HT-29 (cell line): Measurements from ENCODE around the gene KLRG1. TPM values are rescaled to one million over a fixed set of nuclear protein-coding genes. Genes with fewer than 3 reads are reported as not detected.

Experiments
- DNase-seq: peaks from one replicate; pipeline ENCODE4 v3.0.0-alpha.2; 2015; ENCODE audit warnings: low spot score
- total RNA-seq: library from RNA; depleted of rRNA; stranded (reverse); fragments of >200 nt; shearing (Covaris generic); gene quantifications from 2 replicates; pipeline ENCODE4 v1.2.3, GENCODE V29; 2014; rRNA removed

Gene KLRG1
- not detected in 2 replicates for total RNA-seq

DNA sequence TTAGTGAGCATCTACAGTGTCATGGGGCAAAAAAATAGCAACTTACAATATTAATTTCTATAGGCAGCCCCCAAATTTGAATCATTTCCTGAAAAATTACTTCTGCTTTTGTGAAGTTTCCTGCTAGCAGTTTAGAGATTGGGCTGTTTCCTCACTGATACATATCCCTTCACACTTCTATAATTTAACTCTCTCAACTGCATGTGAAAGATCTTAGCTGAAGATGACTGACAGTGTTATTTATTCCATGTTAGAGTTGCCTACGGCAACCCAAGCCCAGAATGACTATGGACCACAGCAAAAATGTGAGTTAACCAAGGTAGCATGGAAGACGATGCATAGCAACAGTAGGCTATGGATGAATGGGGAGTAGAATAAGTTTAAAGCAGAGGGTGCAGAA, at the start of gene KLRG1:
Gene KLRG1 (plus strand): TSS at position 134 of the 400 bp plus-strand sequence. CDS start 90 bp downstream, at position 224.
- DNase-seq: no peak

DNA sequence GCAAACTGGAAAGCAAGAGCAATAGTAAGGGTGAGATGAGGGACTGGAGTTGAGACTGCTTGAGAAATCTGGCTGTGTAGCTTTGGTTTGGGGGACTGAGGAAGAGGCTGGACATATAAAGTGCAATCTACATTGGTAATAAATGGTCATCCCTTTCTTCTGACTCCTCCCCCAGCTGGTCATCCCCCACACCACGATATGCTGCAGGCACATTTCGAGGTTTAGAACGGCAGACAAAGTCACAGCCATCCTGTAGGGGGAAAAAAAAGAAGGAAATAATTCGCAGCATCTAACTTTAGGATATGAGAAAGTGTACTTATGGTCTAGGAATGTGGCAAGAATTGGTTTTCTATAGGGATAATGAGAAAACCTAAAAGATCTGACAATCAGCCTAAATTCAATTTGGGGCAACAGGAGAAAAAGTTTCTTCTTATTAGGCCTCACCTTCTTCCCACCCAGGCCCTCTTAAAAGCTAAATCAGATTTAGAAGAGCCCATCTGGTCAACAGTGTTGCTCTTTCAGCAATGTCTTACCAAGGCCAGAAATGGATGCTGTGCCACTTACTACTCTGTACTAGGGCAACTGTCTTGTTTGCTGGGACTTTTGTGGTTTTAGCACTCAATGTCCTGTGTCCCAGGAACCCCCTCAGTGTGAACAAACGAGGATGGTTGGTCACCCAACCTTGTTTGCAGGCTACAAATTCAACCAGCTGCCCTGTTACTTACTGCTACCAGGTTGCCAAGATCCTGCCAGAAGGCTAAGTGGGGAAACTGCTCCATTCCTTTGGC, 47.5 kb upstream of the KLRG1 start:
- no peak for DNase-seq

DNA sequence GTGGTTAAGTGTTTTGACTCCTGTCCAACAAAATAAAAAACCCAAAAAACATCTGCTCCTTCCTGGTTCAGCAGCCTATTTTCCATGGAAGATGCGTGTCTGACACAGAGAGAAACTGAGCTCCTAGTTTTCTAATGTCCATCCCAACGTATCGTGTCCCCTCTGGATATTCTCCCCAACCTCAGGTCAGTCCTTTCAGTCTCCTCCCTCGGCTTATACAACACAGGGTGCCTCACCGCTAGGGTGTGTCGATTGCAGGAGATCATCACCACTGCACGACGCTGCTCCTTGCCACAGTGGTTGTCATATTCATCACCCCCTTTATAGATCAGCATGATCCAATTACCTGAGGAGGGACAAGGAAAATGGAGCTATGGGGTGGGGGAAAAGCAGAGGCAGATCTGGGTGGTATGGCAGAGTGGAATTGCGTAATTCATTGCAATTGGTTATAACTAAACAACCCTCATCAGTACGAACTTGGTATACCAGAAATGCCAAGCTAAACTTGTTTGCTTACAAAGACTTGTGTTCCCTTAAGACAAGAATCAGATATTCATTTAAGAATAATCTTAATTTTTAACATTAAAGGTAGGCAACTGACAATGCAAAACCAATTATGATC, 45.7 kb upstream of the KLRG1 start:
- DNase-seq: no peak

DNA sequence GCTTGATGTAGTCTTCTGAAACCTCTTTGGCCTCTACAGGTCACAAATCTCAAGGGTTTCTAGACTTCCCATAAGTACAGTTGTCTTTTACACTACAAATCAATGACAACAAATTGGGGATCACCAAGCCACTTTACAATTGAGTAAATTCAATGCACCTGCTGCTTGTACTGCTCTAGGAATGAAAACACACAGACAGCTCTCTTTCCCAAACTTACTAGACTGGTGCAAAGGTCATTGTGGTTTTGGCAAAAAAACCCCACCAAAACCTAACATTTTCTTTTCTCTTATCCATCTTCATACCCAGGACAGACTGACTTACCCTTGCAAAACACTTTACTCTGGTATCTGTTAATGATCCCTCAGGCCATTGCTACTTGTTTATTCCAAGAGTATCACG, 42.6 kb upstream of the KLRG1 start:
- DNase-seq: no peak

DNA sequence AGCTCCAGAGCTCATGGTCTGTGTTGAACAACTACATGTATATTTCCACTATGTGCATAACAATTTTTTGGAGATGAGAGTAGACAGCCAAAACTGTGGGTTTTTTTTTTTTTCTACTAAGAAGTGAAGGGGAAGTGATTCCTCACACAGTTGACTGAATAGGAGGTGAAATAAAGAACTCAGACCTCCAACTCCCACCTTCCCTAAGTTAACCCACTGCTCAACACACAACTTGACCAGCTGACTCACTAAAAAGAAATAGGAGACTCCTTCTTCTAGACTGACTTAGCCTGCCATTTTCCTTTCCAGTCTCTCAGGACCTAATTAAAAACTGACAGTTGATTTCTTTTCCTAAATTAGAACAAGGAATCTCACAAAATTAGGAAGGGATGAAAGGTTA, 41.6 kb upstream of the KLRG1 start:
- no peak for DNase-seq

DNA sequence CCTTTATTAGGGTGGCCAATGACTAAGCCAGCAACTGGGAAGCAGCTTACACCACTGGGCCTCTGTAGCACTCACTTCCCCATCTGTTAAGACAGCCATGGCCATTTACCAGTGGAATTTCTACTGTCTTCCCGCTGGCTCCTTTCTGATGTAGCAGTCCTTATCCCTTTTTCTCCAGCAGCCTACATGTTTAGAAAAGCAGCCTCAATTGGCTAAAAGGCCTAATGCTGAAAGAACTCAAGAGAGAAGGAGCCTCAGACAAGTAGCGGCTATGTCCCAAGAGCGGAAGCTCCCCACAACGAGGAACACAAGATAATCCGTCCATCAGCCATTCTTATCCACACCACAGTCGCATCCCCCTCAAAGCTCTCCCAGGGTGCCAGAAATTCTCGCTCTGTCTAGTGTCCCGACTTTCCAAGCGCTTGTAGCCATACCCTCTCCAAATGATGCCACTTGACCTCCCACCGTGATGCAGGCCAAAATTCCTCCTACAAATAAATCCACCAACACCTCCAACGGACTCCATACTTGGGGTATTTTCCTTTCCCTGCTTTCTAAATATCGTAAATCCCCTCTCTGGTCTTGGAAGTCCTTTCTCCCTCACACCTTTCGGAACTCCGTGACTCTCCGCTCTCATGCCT, 40.5 kb upstream of the KLRG1 start:
- peak; percentile 44 for DNase-seq

DNA sequence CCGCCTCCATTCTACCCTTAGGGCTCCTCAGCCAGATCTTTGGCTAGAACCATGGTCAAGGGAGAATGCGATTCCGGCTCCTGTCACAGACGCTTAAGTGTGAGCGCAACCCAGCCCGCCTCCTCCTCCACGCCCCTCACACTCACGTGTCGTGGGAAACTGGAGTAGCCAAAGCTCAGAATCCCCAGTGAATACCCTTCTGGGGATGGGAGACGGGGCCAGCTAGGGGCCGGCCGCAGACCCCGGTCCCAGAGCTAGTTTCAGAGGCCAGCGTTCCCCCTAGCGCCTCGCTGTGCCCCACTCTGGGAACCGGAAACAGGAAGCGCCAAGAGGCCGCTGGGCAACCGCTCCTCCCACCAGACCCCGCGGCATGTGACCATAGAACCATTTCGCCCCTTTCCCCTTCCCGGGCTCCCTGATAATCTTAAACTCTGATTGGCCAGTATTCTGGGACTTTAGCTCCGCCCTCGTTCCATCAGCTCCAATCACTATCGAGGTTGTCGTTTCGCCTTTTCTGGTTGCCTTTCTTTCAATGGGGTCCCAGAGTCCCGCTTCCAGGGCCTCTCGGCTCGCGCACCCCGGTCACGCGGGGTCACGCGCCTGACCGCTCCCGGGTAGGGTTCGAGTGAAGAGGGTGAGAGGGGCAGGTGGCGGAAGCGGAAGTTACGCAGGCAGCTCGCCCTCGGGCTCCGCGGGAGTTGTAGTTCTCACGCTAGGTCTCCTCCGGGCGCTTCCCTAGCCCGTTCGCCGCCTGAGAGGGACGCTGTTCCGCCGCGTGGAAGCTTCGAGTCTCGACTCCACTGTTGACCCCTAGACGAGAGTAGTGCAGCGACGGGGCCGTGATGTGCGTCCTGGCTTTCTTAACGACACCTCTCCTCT, 39.8 kb upstream of the KLRG1 start, which contains the start of gene M6PR:
Gene M6PR (minus strand): TSS at position 304 of the 879 bp plus-strand sequence. CDS start 3,241 bp downstream, outside the sequence.
- peak; percentile 96 for DNase-seq

DNA sequence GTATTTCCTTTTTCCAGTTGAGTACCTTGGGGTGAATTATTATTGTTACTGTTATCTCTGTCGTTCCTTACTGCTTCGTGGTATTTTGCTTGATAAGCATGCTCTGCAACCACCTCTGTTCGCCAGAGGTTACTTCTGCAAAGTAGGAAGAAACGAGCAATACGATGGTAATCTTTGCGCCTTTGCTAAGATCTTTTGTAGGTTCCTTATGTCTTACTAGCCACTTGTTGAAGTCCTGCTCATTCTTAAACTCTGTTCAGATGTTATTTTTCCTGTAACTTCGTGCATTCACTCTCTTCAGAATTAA, 39.2 kb upstream of the KLRG1 start:
- no peak for DNase-seq

DNA sequence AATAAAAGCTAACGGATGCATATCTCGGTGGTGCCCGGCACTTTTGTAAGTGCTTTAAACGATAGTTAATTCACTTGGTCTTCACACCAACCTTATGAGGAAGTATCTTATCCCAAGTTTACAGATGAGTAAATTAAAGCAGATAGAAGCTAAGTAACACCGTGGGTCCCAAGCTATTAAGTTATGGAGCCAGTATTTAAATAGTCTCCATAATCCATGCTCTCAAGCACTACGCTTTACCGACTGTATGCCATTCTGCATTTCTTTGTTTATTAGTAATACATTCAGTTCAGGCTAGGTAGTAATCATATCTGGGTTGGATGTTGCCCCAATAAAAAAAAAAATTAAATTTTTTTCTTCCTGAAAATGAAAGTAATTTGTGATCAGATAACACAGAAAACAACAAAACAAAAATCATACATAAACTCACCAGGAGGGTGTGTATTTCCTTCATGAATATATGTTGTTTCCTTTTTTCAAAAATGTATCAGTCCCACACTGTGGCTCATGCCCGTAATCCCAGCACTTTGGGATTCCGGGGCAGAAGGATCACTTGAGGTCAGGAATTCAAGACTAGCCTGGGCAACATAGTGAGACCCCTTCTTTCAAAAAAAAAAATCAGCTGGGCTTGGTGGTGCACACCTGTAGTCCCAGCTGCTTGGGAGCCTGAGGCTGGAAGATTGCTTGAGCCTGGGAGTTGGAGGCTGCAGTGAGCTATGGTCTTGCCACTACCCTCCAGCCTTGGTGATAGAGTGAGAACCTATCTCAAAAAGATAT, 38.5 kb upstream of the KLRG1 start:
- DNase-seq: no peak

DNA sequence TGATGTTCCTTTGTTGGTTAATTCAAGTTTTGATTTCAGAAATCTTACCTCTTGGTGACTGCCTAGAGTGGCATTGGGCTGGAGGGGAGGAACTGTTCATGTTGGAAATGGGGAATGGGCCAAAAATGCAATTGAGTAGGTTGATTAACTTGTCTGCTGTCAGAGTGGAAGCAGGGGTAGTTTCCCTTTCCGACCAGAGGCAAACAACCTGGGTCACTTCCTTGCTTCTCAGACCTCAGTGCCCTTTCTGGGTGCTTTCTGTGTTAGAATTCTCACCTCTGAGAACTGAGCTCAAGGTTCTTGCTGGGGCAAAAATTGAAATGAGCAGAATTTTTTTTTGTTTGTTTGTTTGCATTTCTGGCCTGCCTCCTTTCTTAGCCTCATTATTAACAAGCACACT, 37.6 kb upstream of the KLRG1 start:
- DNase-seq: no peak

DNA sequence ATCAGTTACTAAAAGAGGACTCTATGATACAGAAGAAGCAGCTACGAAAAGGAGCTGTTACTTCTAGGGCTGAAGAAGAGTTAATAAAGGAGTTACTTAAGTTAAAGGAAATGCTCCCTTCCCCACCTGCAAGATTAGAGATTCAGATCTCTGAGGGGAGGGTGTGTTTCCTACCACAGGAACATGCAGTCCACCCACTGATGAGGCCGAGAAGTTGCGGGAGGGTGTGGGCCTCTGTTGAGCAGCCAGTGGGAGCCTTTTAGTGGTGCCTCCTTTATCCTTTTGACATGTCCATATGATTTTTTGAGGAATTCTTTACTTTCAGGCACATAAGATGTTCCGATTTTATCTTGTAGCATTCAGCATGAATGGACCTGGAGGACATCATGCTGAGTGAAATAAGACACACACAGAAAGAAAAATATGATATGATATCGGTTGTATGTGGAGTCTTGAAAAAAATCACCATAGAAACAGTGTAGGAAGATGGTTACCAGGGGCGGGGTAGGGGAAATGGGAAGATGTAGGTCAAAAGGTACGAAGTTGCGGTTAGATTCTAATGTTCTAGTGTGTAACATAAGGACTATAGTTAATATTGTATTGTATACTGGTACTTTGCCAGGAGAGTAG, 35.5 kb upstream of the KLRG1 start:
- no peak for DNase-seq

DNA sequence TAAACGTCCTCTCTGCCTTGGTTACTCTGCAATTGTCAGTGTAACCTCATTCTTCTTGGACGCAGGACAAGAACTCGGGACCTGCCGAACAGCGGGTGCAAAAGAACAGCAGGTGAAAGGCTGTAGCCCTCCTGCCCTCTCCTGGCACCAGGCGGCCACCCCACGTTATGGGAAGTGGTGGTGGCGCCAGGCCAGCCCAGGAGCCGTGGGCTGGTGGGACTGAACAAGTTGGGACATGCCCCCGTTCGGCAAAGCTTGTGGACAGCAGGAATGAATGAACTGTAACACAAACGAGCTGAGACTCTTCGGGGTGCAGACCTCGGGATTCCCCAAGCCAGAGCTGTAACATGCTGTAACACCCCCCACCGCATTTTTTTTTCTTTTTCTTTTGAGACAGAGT, 33.3 kb upstream of the KLRG1 start:
- DNase-seq: no peak

DNA sequence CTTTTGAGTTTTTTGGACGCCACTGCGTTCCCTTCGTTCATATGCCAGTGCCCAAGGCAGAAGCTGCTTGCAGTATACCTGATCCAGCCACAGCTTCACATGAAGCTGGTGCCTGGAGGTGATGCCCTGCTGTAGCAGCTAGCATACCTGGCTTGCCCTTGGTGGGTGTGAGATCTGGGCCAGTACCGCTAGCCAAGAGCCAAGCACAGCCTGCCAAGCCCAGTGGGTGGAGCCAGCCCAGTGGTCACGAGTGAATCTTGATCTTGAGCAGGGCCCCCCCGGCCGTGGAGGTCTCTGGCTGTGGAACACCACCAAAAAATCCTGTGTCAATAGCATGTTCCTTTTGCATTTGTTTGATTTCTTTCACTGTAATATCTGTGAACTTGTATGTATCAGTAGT, 32.6 kb upstream of the KLRG1 start:
- no peak for DNase-seq

DNA sequence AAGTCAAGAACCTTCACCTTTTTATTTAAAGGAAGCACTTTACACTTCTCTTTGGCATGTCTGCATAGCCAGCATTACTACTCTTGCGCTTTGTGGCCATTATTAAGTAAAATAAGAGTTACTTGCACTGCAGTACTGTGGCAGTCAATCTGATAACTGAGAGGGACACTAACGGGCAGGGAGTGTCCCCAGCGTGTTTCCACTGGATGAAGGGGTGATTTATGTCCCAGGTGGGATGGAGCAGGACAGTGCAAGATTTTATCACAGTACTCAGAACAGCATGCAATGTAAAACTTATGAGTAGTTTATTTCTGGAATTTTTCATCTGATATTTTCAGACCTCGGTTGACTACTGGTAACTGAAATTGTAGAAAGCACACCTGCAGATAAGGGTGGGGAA, 31.8 kb upstream of the KLRG1 start:
- no peak for DNase-seq

DNA sequence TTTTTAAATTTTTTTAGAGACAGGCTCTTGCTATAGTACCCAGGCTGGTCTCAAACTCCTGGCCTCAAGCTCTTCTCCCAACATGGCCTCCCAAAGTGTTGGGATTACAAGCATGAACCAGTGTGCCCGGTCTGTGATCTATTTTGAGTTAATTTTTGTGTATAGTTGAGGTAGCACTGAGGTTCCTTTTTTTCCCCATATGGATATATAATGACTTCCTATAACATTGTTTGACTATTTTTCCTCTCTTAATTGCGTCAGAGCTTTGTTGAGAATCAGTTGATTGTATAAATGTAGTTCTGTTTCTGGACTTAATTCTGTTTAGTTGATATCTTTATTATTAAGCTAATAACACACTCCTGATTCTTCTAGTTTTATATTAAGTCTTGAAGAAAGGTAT, 31.3 kb upstream of the KLRG1 start:
- DNase-seq: no peak

DNA sequence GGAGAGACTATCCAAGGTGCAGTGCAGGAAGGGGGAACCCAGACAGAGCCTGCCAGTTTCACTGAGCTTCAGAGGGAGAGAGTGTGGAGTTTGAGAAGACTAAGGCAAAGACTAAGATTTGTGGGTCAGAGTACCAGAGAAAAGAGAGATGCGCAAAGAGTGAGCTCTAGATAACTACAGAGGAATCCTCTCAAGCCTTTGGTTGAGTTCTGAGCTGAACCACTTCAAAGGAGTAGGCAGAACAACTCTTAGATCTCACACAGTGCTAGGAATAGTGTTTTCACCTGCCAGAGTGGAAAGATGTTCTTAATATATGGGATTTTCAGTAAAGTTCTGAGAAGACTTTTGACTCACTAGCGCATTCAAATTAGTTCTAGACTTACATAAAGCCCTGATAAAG, 29.2 kb upstream of the KLRG1 start:
- DNase-seq: no peak

DNA sequence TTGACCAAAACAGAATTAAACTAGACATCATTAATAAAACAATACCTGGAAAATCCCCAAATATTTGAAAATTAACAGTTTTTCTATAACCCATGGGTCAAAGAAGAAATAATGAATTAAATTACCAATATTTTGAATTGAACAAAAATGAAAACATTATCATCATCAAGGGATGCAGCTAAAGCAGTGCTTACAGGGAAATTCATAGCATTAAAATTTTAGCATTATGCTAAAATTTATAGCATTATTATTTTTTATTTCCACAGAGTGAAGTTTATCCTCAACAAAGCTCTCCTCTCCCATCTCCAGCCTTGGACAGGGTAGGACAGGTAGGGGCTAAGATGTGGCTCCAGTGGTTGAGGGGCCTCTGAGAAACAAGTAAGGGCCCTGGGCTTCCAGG, 20.6 kb upstream of the KLRG1 start:
- no peak for DNase-seq

DNA sequence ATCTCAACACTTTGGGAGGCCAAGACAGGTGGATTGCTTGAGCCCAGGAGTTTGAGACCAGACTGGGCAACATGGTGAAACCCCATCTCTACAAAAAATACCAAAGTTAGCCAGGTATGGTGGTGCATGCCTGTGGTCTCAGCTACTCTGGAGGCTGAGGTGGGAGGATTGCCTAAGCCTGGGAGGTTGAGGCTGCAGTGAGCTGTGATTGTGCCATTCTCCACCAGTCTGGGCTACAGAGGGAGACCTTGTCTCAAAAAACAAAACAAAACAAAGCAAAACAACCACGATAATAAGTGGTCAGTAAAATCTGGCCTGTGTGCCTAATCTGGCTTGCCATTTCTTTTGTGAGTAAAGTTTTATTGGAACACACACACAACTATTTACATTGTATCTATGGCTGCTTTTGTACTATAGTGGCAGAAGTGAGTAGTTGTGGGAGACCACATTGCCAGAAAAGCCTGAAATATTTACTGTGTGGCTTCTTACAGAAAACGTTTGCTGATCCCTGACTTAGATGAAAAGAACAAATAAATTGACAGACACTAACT, 19.4 kb upstream of the KLRG1 start:
- no peak for DNase-seq

DNA sequence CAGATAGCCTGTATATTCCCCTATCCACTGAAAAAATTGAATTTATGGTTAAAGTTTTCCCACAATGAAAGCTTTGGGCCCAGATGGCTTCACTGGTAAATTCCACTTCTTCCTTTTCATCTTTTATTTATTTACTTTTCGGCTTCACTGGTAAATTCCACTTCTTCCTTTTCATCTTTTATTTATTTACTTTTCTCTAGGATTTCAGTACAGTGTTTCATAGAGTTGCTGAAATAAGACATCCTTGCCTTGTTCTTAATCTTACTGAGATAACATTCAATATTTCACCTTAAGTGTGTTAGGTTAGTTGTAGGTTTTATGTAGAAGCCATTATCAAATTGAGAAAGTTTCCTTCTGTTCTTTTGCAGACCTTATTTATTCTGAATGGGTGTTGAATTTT, 18.9 kb upstream of the KLRG1 start:
- DNase-seq: no peak

DNA sequence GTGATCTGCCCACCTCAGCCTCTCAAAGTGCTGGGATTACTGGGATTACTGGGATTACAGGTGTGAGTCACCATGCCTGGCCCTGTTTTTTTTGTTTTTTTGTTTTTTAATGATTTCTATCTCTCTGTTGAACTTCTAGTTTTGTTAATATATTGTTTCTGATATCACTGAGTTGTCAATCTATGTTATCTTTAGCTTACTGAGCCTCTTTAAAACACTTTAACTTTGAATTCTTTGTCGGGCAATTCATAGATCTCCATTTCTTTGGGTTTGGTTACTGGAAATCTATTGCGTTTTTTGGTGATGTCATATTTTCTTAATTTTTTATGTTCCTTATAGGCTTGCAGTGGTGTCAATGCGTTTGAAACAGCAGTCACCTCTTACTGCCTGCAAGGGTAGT, 9.2 kb upstream of the KLRG1 start:
- DNase-seq: no peak
